ENCODE results near the gene UNC119B.
A peak's percentile ranks its signal among the peaks of the same experiment; 100 is the strongest.

Gene UNC119B

DNA sequence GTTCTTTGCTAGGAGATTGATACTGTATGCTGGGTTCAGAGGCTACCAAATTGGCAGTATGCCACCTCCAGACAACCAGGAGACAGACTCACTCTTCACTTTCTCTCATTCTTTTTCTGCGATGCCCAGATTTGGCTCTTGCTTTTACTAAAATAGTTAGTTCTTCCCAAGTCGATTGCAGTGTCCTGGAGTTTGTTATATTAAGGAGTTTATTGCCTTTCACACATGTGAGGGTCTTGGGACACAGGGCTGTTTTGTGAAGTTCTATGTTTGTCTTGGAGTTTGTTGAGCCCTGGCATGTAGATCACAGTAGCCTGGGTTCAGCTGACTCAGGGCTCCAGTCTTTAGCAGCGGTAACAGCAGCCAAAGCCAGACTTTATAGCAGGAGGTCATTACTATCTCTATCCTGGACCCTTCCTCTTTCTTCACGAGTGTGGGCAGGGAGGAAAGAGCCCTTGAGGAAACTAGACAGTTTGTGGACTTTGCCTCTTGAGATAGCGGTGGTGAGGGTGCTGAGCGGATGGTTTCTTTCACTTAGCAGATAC lies 21.7 kb upstream of the UNC119B start:
- no peak for DNase-seq

DNA sequence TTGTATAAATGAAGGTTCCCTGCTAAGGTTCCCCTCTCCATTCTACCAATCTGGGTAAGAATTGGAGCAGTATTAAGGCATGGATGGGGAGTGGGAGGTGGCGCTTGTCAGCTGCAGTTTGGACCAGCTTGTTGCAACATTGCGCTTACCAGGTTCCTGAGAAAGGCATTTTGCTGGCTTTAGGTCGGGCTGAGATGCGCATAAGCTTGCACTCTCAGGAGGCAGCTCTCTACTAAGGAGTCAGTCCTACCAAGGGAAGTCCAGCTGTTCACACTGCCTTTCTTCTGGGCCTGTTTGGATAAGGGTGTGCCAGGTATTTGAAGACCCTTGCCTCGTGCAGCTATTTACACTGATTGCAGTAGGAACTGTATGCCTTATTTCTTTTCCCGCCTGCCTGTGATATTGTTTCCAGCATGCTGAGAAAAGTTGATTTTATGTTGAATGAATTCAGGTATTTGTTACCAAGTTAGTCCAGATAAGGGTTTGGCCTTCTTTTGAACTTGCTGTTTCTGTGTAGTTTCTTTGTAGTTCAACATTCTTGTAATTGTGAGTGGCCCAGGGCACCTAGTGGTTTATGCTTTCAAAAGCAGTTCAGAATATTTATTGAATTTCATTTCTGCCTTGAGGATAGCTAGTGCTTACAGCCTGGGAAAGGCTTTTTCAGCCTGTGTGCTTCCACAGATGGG lies 20.7 kb upstream of the UNC119B start:
- DNase-seq = no peak

DNA sequence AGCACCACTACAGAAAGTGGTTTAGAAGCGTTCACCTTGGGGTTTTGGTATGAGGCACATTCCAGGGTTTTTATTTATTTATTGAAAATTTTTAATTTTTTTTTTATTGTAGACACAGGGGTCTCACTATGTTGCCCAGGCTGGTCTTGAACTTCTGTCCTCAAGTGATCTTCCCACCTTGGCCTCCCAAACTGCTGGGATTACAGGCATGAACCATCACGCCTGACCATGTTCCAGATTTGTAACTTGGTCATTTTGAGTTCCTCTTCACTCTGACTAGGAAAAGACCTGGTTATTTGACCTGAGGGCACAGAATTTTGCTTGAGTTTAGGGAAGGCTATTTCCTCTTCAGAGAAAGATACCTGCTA lies 20.2 kb upstream of the UNC119B start:
- DNase-seq = no peak

DNA sequence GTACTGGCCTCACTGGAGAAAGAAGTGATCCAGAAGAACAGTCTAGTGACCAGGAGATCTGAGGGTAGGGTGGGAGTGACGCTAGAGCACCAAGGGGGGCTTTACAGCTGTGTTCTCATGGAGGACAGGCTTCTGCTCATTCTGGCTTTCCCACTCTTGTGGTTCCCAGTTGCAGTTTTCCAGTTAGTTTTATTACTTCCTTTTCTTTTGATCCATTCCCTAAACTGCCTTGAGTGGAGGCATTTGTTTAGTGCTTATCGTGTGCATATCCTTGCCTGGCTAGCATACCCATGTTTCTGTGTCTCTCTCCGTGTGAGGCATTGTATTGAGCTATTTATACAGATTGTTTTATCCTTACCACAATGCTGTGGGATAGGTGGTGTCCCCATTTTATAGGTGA lies 19.3 kb upstream of the UNC119B start:
- DNase-seq = no peak

DNA sequence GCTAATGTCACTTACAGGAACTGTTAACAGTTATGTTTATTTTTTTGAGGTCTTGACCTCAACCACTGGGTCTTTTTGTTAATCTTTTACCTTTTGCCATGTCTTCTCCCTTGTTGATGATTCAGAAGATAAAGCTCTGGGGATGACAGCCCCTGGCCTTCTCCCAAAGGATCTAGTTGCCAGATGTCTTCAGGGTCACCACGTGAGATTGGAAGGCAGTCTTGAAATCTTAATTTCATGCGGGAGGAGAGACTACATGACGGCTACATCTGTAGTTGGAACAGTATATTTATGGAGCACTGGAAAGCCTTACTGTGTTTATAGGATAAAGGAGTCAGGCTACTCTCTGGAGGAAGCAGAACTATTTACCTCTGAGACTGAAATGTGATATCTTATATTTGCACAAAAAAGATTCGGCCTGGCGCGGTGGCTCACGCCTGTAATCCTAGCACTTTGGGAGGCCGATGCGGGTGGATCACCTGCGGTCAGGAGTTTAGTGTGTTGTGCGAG lies 17.7 kb upstream of the UNC119B start:
- DNase-seq = no peak

DNA sequence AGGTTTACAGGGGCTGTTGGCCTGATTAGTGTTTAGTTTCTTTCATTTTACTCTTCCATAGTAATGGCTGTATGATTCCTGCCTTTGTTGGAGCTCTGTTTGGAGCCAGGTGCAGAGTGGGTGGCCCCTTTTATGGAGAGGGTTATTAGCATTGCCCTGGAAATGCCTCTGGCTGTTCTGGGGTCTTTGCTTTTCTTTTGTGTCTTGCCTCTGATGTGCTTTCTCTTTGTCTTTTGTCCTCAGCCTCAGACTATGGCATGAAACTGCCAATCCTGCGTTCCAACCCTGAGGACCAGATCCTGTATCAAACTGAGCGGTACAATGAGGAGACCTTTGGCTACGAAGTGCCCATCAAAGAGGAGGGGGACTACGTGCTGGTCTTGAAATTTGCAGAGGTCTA lies 16.4 kb upstream of the UNC119B start:
- DNase-seq = no peak

DNA sequence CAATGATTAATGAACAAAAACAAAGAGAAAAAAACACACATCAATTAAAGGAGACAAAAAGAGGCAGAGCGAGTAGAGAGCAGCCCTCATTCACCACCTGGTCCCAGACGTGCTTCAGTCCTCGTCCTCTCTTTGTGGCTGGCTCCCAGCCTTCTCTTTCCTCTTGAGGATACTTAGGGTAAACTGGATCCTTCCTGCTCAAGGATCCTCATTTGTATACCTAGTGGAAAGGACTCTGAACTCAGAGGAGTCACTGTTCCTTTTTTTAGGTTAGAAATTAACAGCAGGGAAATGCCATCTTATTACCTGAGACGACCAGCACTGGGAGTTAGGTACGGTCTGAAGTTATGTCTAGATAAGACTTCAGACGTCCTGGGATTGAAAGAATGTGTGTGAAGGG lies 13.6 kb upstream of the UNC119B start:
- DNase-seq = no peak

DNA sequence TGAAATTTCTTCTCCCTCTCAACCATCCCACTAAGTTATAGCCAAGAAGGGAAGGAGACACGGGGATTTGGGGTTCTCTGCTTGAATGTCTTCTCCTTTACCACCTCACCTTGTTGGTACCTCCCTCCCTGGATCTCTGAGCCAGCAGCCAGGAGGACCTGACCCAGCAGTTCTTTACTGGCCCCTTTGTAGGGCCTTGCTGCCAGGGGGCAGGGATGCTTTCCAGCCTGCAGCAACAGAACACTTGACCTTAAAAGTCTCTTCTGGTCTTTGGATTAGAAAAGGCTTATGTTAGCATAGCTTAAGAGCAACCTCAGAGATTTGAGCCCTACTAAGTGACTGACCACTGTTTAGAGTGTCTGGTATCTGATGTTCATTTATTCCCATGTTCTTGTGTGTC lies 12.9 kb upstream of the UNC119B start:
- DNase-seq = no peak

DNA sequence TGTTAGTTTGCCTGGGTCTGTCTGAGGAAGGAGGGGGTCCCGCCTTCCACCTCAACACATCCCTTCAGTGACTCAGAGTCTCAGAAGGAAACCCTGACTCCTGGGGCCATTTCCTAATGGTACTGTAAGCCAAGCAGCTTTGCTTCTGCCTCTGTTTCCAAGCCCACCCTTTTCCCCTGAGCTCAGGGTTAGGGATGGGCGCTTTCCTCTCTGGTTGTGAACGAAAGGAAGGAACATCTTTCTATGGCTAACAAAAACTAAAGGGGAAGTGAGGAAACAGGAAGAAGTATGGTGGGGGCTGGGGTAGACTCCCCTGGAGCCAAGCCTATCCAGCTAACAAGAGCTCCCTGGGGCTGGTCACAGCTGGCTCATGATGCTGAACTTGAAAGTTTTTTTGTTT lies 11.6 kb upstream of the UNC119B start:
- no peak for DNase-seq

DNA sequence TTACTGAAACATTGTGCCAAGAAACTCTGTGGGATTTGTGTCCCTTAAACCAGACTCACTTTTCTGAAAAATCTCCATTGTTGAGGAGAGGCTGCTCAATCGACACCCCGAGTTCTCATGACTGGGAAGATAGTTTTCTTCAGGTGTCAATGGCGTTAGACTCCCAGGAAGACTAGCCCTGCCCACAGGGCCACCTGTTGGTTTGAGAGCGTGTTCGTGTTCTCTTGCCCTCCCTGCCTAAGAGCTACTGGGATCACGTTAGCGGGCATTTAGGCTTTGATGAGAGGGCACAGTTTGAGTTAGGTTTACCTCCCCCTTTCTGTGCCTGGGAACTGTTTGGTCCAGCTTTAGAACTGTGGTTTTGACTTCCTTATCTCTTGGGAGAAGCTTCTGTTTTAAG lies 10.7 kb upstream of the UNC119B start:
- no peak for DNase-seq

DNA sequence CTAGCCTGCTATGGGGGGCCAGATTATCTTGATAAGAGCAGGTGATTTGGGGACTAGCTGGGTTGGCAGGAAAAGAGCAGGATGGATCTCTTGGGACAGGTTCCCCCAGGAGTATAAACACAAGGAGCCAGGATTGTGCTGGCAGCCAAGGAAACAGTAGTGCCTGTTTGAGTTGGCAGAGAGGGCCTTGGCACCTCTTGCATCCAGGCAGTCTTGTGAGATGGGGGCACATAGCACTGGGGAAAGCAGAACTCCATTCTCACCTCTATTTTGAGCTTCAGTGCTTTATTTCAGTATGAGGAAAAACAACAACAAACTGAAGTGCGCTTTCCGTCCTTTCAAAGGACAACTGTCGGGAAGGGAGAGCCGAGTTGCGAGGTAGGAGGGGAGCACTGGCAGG lies 9.4 kb upstream of the UNC119B start:
- DNase-seq = no peak

DNA sequence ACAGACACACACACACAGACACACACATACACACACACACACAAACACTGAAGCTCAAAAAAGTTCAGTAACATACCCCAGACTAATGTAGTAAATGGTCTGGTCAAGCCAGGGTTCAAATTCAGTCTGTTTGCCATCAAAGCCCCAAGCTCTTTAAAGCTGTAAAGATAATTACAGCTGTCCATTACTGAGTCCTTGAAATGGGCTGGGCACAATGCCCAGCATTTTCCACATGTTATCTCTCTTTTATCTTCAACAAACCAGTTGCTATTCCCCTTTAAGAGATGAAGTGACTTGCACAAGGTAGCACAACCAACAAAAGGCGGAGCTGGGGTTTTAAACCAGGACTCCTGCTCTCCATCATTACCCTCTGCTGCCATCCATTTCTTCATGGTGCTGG lies 7.6 kb upstream of the UNC119B start:
- no peak for DNase-seq

DNA sequence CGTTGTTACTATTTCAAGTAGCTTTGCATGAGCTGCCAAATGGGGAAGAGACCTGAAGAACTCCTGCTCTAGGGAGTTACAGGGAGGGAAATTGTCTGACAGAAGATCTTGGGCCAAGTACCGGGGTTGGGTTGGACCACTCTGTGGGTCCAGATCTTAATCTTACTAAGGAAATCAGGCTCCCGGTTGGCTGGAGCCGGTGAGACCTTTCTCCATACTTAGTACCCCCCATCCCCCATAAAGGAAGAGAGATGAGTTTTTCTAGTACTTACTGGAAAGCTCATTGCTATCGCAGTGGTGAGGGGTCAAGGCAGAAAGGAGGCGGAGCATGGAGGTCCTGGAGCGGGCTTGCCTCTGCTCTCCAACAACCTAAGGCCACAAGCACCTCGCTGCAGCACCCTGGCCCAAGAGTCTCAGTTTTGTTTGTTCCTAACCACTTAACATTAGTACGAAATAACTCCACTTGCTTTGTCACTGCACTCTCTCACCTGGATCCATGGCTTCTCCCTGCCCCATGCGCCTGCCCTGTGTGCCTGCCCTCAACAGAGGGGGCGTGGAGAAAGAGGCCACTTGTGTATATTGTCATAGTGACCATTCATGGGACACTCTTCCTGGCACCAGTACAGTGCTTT lies 6.8 kb upstream of the UNC119B start:
- DNase-seq = no peak

DNA sequence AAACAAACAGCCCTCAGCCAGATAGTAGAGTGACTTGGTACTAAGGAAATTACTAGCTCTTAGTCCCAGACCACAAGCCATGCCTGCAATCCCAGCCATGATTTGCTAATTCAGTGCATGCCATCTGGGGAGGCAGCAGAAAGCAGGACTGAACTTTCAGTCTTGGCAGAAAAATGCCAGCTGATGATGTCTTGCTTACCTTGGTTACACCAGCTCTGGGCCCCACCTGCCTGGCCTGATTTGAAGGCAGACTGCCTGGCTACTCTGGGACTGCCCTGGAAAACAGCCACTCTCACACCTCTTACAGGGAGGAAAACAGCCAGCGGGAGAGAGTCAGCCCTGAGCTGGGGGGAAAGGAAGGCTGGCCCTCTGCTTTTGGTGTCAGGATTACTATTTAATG lies 4.6 kb upstream of the UNC119B start:
- DNase-seq = no peak

DNA sequence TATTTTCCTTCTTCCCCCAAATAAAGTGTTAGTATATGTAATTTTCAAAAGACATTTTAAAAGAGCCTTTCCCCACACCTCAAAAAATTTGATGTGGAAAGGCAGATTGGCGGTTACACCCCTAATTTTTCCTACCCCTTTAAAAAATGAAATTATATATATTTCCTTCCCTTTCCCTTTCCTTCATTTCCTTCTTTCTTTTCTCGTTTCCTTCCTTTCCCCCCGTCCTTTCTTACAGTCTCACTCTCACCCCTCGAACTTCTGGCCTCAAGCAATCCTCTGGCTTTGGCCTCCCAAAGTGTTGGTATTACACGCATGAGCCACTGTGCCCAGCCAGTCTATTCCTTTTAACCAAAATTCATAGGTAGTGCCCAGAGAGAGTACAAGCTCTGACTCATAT lies 4.2 kb upstream of the UNC119B start:
- DNase-seq = no peak

DNA sequence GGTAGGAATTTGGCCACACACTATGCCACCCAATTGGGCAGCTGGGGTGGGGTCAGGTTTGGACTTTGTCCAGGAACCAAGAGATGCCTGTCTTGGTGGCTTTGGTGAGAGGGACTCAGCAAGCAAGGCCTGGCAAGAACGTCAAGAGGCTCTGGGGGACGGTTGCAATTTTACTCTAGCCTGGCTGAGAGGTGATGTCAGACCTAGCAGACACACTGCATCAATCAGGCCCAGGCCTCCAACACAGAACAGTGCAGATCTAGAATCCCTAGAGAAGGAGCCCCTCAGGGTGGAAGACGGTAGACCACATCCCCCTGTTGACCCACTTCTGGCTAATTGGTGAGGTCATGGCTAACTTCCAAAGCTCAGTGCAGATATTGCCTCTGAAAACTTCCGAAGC lies 1.6 kb upstream of the UNC119B start:
- DNase-seq = no peak

DNA sequence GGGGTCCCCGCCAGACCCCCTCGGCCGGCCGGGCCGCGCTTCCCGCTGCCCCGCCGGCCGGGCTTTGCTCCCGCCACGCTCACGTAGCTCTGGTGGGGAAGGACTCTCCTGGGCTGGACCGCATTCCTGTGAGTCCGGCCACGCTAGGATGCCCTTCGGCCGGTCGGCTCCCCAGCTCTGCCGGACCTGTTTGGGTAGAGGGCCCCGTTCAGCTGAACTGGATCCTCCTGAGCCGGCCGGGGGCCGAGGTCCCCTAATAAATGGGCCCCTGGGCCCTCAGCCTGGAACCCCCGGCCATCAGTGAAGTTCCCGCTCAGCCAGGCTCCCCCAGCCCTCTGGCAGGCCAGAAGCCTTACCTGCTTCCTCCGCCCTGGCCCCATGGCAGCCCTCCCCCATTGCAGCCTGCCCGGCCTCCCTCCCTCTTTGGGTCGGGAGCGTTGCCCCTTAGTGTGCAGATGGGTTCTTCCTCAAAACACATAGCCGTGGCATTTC lies 593 bp downstream of the UNC119B start:
- peak; percentile 24 for DNase-seq

DNA sequence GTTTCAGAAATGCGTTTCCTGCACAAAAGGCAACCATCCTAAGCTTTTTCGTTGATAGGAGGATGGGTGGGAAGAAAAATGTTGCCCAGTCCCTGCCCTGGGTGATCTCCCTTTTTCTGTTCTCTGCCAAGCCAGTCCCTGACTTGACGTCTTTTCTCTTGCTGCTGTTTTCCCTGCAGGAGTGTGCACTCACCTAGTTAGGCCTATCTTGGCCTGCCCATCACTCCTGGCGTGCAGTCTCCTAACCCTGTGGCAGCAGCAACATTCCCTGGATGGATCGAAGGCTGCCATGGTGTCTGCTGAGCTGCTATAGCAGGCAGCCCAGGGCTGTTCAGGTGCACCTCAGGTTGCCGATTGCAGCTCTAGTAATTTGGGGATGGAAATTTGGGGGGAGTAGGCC lies 1.2 kb downstream of the UNC119B start:
- no peak for DNase-seq

DNA sequence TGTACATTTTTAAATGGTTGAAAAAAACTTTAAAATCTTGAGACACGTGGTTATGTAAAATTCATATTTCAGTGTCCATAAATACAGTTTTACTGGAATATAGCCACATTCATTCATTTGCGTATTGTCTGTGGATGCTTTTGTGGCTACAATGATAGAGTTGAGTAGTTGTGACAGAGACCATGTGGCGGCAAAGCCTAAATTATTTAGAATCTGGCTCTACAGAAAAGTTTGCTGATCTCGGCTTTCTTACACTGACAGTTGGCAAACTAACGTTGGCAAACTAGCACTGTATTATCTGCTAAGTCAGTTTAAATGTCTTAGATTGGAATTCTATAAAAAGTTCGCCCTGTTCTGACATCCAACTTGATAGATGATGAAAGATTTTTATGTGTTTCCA lies 2.4 kb downstream of the UNC119B start:
- no peak for DNase-seq

DNA sequence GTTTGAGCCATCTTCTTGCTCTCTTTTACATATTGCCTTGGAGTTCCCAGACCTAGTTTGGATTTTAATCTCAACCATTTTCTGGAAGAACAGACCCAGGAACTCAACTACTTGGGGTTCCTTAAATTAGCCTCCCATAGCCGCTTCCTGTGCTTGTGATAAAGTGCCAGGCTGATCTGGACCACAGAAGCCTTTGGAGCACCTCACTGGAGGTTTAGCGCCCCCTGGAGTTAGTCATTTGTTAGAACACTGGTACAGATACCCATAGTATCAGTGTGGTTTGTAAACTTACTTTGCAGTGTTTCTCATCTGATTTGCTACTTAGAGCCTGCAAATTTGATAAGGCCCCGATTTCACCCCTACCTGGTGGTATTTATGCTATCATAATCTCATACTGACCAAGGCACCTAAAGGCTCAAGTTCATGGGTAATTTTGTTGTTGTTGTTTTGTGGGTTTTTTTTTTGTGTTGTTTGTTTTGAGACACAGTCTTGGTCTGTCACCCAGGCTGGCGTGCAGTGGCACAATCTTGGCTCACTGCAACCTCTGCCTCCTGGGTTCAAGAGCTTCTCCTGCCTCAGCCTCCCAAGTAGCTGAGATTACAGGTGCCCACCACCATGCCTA lies 3.7 kb downstream of the UNC119B start:
- peak; percentile 63 for DNase-seq

DNA sequence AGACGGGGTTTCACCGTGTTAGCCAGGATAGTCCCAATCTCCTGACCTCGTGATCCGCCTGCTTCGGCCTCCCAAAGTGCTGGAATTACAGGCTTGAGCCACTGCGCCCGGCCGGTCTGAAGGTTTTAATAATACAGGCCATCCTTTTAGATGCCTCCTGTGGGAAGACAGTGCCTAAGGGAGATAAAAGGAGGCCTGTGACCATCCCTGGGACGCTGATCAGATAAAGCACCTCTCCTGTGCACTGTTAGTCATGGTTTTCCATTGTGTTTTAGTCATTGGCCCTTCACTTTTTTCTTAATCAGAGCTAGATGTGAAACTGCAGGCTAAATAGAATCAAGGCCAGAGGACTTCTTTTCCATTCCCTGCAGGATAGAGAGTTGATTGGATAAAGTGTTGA lies 7.8 kb downstream of the UNC119B start:
- DNase-seq = no peak

DNA sequence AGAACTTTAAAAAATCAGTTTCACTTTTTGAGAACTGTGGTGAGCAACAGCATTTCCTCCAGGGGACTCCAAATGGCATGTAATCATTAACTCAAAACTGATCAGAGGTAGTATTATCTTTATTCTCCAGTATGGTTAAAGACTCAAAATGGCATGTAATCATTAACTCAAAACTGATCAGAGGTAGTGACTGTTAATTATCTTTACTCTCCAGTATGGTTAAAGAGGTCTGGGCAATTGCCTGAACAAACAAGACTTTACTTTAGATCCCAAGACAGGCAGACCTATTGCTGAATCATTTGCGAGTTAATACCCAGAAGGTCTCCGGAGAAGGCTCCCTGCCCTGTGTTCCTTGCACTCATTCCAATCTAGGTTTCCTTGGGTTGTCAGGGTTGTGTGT lies 8.8 kb downstream of the UNC119B start:
- no peak for DNase-seq

DNA sequence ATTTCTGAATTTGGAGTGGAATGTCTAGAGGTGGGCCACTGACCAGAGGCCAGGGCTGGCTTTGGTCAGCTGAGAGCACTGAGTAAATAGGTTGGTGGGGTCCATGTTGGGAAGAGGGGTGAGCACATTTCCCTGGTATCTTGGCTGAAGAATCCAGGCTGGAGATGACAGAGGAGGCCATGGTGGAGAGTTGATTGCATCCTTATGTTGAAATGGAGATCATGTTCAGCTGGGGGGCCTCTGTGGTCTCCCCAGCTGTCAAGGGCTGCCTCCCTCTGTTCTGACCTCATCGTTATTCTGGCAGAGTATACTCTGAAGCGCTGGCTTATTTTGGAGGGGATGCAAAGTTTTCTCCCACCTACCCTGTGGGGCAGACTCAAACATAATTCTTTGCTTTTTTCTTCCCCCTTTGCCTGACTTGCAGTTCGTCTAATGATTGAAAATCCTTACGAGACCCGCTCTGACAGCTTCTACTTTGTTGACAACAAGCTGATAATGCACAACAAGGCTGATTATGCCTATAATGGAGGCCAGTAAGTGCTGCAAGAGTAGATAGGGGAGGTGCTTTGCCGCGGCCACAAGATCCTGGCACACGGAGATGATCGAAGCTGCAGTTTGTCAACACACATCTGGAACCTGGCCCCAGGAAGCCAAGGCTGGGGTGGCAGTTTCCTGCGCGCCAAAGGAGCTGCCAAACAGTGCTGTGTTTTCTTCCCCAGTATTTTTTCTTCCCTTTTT lies 9.4 kb downstream of the UNC119B start:
- no peak for DNase-seq
